SK-N-SH (cell line): ENCODE measurements around the gene MRTFB. TPM values are rescaled to one million over a fixed set of nuclear protein-coding genes. Genes with fewer than 3 reads are reported as not detected.

Experiments
- CTCF ChIA-PET: fragments of 300-600, 350-600 bp; formaldehyde crosslinking; extraction: SDS; loops from one replicate; lab custom pipeline; 2021; lab: Yijun Ruan, JAX
- POLR2A ChIA-PET: fragments of 350-600 bp; sonication (Branson Sonifier 250); formaldehyde crosslinking; extraction: SDS; loops from one replicate; lab custom pipeline; 2020; ENCODE audit warnings: antibody characterized with exemption, inconsistent platforms; lab: Yijun Ruan, JAX
- DNase-seq: peaks from one replicate; pipeline ENCODE4 v3.0.0; 2012
- H2AFZ ChIP-seq: fragments of 200-600 bp; sonication (generic); 2 replicates; pipeline ENCODE4 v1.8.1; 2016; ENCODE audit warnings: antibody characterized with exemption, mild to moderate bottlenecking, low read depth
- H3F3A ChIP-seq: fragments of 200-600 bp; sonication (generic); replicated peaks from 2 replicates; pipeline ENCODE3; 2016; ENCODE audit warnings: antibody characterized with exemption, mild to moderate bottlenecking; ENCODE audit not compliant: insufficient read depth
- H3K27ac ChIP-seq, 2 experiments: fragments of 200-500 bp in 1 of 2; fragments of 200-600 bp in 1 of 2; sonication (Bioruptor generic) in 1 of 2; sonication (generic), shearing (Covaris generic) in 1 of 2; 2 replicates each; pipeline versions ENCODE4 v1.5.1 to v1.6.1; 2014 to 2016; ENCODE audit warnings: low read depth in 2 of 2, inconsistent platforms in 1 of 2, low read length in 1 of 2, mild to moderate bottlenecking in 1 of 2, mixed read lengths in 1 of 2
- H3K27me3 ChIP-seq: fragments of 200-600 bp; sonication (generic), shearing (Covaris generic); 2 replicates; pipeline ENCODE4 v1.6.1; 2016; ENCODE audit warnings: mixed run types; ENCODE audit not compliant: insufficient read depth
- H3K36me3 ChIP-seq, 2 experiments: fragments of 200-500 bp in 1 of 2; fragments of 200-600 bp in 1 of 2; sonication (Bioruptor generic) in 1 of 2; sonication (generic) in 1 of 2; replicated peaks in 1 of 2; 2 replicates each; pipeline versions ENCODE3 to v1.5.1; 2014 to 2016; ENCODE audit warnings: low read length in 1 of 2, mild to moderate bottlenecking in 1 of 2; ENCODE audit not compliant: insufficient read depth in 2 of 2, control insufficient read depth in 1 of 2
- H3K4me1 ChIP-seq, 2 experiments: fragments of 200-500 bp in 1 of 2; fragments of 200-600 bp in 1 of 2; sonication (Bioruptor generic) in 1 of 2; sonication (generic), shearing (Covaris generic) in 1 of 2; 2 replicates each; pipeline versions ENCODE4 v1.5.1 to v1.6.1; 2014 to 2016; ENCODE audit warnings: low read depth in 1 of 2, low read length in 1 of 2, mixed run types in 1 of 2; ENCODE audit not compliant: insufficient read depth in 2 of 2, control insufficient read depth in 1 of 2
- H3K4me2 ChIP-seq: fragments of 200-600 bp; sonication (generic), shearing (Covaris generic); 2 replicates; pipeline ENCODE4 v1.6.1; 2017; ENCODE audit warnings: mixed run types
- H3K4me3 ChIP-seq, 2 experiments: fragments of 200-500 bp in 1 of 2; fragments of 200-600 bp in 1 of 2; sonication (Bioruptor generic) in 1 of 2; sonication (generic), shearing (Covaris generic) in 1 of 2; 2 replicates each; pipeline versions ENCODE4 v1.5.1 to v1.8.1; 2014 to 2016; ENCODE audit warnings: low read depth in 2 of 2, inconsistent platforms in 1 of 2, low read length in 1 of 2, mild to moderate bottlenecking in 1 of 2, mixed read lengths in 1 of 2, moderate library complexity in 1 of 2
- H3K79me2 ChIP-seq: fragments of 200-600 bp; sonication (generic); 2 replicates; pipeline ENCODE4 v1.8.1; 2017; ENCODE audit warnings: mild to moderate bottlenecking; ENCODE audit not compliant: insufficient read depth
- H3K9ac ChIP-seq: fragments of 200-600 bp; sonication (generic); 2 replicates; pipeline ENCODE4 v1.6.1; 2017; ENCODE audit warnings: mixed run types
- H3K9me2 ChIP-seq: fragments of 200-600 bp; sonication (generic); 2 replicates; pipeline ENCODE4 v1.6.1; 2017; ENCODE audit warnings: mixed run types
- H3K9me3 ChIP-seq: fragments of 200-600 bp; sonication (generic); 2 replicates; pipeline ENCODE4 v1.6.1; 2017; ENCODE audit warnings: mixed run types, mild to moderate bottlenecking, moderate library complexity
- H4K20me1 ChIP-seq: fragments of 200-600 bp; sonication (generic); 2 replicates; pipeline ENCODE4 v1.6.1; 2017; ENCODE audit warnings: mild to moderate bottlenecking, mixed run types; ENCODE audit not compliant: insufficient read depth
- CHD2 ChIP-seq: fragments of 150-350 bp; IDR thresholded peaks from 2 replicates; pipeline ENCODE4 v1.6.1; 2018; ENCODE audit warnings: low read length; ENCODE audit not compliant: partially characterized antibody
- ELF1 ChIP-seq: IDR thresholded peaks from 2 replicates; pipeline ENCODE4 v1.4.0; 2012
- EZH2phosphoT487 ChIP-seq: fragments of 200-600 bp; sonication (generic); IDR thresholded peaks from 2 replicates; pipeline ENCODE4 v1.6.1; 2017; ENCODE audit warnings: low read depth, mixed run types, mild to moderate bottlenecking, antibody characterized with exemption, moderate library complexity, borderline replicate concordance
- FOXJ3 ChIP-seq: sonication (generic); formaldehyde crosslinking; IDR thresholded peaks from 2 replicates; pipeline ENCODE4 v1.5.1; 2020; ENCODE audit warnings: mild to moderate bottlenecking, missing genetic modification reagents
- FOXM1 ChIP-seq: IDR thresholded peaks from 2 replicates; pipeline ENCODE4 v1.4.0; 2012; ENCODE audit warnings: low read depth, mild to moderate bottlenecking
- GABPA ChIP-seq: IDR thresholded peaks from 2 replicates; pipeline ENCODE4 v1.4.0; 2012; ENCODE audit warnings: low read depth, mild to moderate bottlenecking
- GATA2 ChIP-seq: sonication (generic); formaldehyde crosslinking; IDR thresholded peaks from 2 replicates; pipeline ENCODE4 v1.5.0; 2020; ENCODE audit warnings: mild to moderate bottlenecking, missing genetic modification reagents
- IRF3 ChIP-seq: fragments of 150-350 bp; IDR thresholded peaks from 2 replicates; pipeline ENCODE4 v1.6.1; 2016; ENCODE audit warnings: mild to moderate bottlenecking, low read depth, low read length
- JUND ChIP-seq: IDR thresholded peaks from 2 replicates; pipeline ENCODE4 v1.4.0; 2012
- MAX ChIP-seq: IDR thresholded peaks from 2 replicates; pipeline ENCODE4 v1.4.0; 2012; ENCODE audit warnings: low read depth
- MEF2A ChIP-seq: IDR thresholded peaks from 2 replicates; pipeline ENCODE4 v1.4.0; 2012; ENCODE audit warnings: low read depth, borderline replicate concordance
- MXI1 ChIP-seq: IDR thresholded peaks from 2 replicates; pipeline ENCODE4 v1.6.1; 2012; ENCODE audit warnings: mild to moderate bottlenecking, low read depth, low read length, improper control_type of control experiment
- PBX3 ChIP-seq: IDR thresholded peaks from 2 replicates; pipeline ENCODE4; 2012
- POLR2AphosphoS5 ChIP-seq: IDR thresholded peaks from 2 replicates; pipeline ENCODE4 v1.6.1; 2012; ENCODE audit warnings: low read depth, low read length
- RAD21 ChIP-seq: IDR thresholded peaks from 2 replicates; pipeline ENCODE4 v1.6.1; 2012; ENCODE audit warnings: mild to moderate bottlenecking, low read length
- SIN3A ChIP-seq: IDR thresholded peaks from 2 replicates; pipeline ENCODE4 v1.6.1; 2012; ENCODE audit warnings: low read depth, mild to moderate bottlenecking, low read length, moderate library complexity, borderline replicate concordance
- SMC3 ChIP-seq: IDR thresholded peaks from 2 replicates; pipeline ENCODE4 v1.6.1; 2012; ENCODE audit warnings: low read depth, low read length, improper control_type of control experiment
- TAF1 ChIP-seq: IDR thresholded peaks from 2 replicates; pipeline ENCODE4 v1.6.1; 2012; ENCODE audit warnings: low read depth, mild to moderate bottlenecking, low read length, moderate library complexity, borderline replicate concordance
- TCF12 ChIP-seq: IDR thresholded peaks from 2 replicates; pipeline ENCODE4 v1.4.0; 2012
- USF1 ChIP-seq: IDR thresholded peaks from 2 replicates; pipeline ENCODE4 v1.4.0; 2012; ENCODE audit warnings: low read depth, borderline replicate concordance
- USF2 ChIP-seq: fragments of 150-350 bp; IDR thresholded peaks from 2 replicates; pipeline ENCODE4 v1.6.1; 2017; ENCODE audit warnings: antibody characterized with exemption, low read length, low read depth, borderline replicate concordance
- YY1 ChIP-seq: IDR thresholded peaks from 2 replicates; pipeline ENCODE4 v1.4.0; 2012; ENCODE audit warnings: low read depth, mild to moderate bottlenecking
- ZBTB33 ChIP-seq: IDR thresholded peaks from 2 replicates; pipeline ENCODE4 v1.4.0; 2012; ENCODE audit warnings: low read depth, borderline replicate concordance
- WGBS: methylation state at CpG from one replicate; pipeline ENCODE4 v1.1.6; 2017; ENCODE audit warnings: low lambda C conversion rate; 5-methylcytosine and 5-hydroxymethylcytosine counted together
- polyA plus RNA-seq, 3 experiments: library from polyadenylated mRNA; depleted of rRNA; stranded (reverse); fragments of >200 nt; gene quantifications; 2 replicates each; pipeline ENCODE4 v1.2.3, GENCODE V29; 2012

MRTFB gene
- polyA plus RNA-seq, 1 of the 3 experiments (the other 2 are of a cell fraction) = 3.3 TPM

GRCh38 chr16:14133907-14134306 is 62.8 kb downstream of the MRTFB start:
- Histone ChIP-seq H3F3A (no peaks in the 10 kb centered on the region), H3K36me3 (peaks cover 3 to 8% of the 10 kb centered on the region in 2 experiments), H3K4me3 (no peak overlapping the region), H3K79me2 (peaks cover 3% of the 10 kb centered on the region; the same call in 1 of the 2 replicates), H3K9me3 (0 out of 2 replicates have a peak, but pooled peaks cover 2% of the 10 kb centered on the region), H3K9ac (no peak overlapping the region), H3K27ac (no peak overlapping the region), H3K4me2 (no peak overlapping the region), H2AFZ (no peak overlapping the region), H3K9me2 (no peaks in the 10 kb centered on the region), H3K4me1 (no peaks in the 10 kb centered on the region), H3K27me3 (no peaks in the 10 kb centered on the region), H4K20me1 (no peaks in the 10 kb centered on the region)
- DNase-seq = no peak
- POLR2A ChIA-PET = no interaction called here
- CTCF ChIA-PET = interaction anchor here (1.0 kb wide), 1 partner anchor 13 kb away, joined by 3 read pairs; no protein-coding TSS in a partner anchor
- WGBS = 94% methylated on average over 1 of the region's 1 CpG
- no peak for TF ChIP-seq GABPA
- TF ChIP-seq MAX = no peak
- no peak for TF ChIP-seq CHD2
- TF ChIP-seq USF2 = no peak
- TF ChIP-seq RAD21 = no peak
- TF ChIP-seq MXI1 = no peak
- TF ChIP-seq TAF1 = no peak
- TF ChIP-seq EZH2phosphoT487 = no peak
- TF ChIP-seq PBX3 = no peak
- TF ChIP-seq SIN3A = no peak
- TF ChIP-seq ELF1 = no peak
- TF ChIP-seq GATA2 (CRISPR knock-in tag) = no peak
- TF ChIP-seq TCF12 = no peak
- TF ChIP-seq POLR2AphosphoS5 = no peak
- TF ChIP-seq FOXM1 = no peak
- TF ChIP-seq YY1 = no peak
- no peak for TF ChIP-seq USF1
- no peak for TF ChIP-seq SMC3

- Histone ChIP-seq H3K4me1 (no peaks in the 10 kb centered on the region), H2AFZ (no peak overlapping the region), H3K4me2 (no peak overlapping the region), H4K20me1 (no peaks in the 10 kb centered on the region), H3F3A (no peaks in the 10 kb centered on the region), H3K27me3 (no peaks in the 10 kb centered on the region), H3K27ac (no peak overlapping the region), H3K9ac (no peak overlapping the region), H3K36me3 (peaks cover 7 to 15% of the 10 kb centered on the region in 2 experiments), H3K9me3 (0 out of 2 replicates have a peak, but pooled peaks cover 5% of the 10 kb centered on the region), H3K9me2 (no peaks in the 10 kb centered on the region), H3K79me2 (peaks cover 3% of the 10 kb centered on the region; the same call in 1 of the 2 replicates), H3K4me3 (no peak overlapping the region)
- POLR2A ChIA-PET = no interaction called here
- CTCF ChIA-PET = no interaction called here
- no peak for DNase-seq
- 96% methylated on average over 5 of the region's 5 CpGs for WGBS
- no peak for TF ChIP-seq SIN3A
- TF ChIP-seq PBX3 = no peak
- TF ChIP-seq RAD21 = no peak
- no peak for TF ChIP-seq MEF2A
- no peak for TF ChIP-seq JUND
- TF ChIP-seq FOXJ3 = no peak
- TF ChIP-seq TAF1 = no peak
- no peak for TF ChIP-seq ZBTB33
- TF ChIP-seq IRF3 = no peak
These were observed 64.6 kb downstream of the MRTFB start for GRCh38 chr16:14135704-14136103.
